Bronchial epithelial cell (primary cell): ENCODE measurements around the gene GAL. TPM values are rescaled to one million over a fixed set of nuclear protein-coding genes. Genes with fewer than 3 reads are reported as not detected.

Experiments
- DNase-seq: peaks from one replicate; pipeline ENCODE4 v3.0.0-alpha.2; 2010; ENCODE audit warnings: low read depth
- FAIRE-seq: peaks from 2 replicates; lab custom pipeline; 2011; peaks lifted over from hg19 to GRCh38; lab: Jason Lieb, UNC
- H3K27me3 ChIP-seq: 2 replicates; pipeline ENCODE4 v1.5.1; 2011; ENCODE audit warnings: low read length; ENCODE audit not compliant: control insufficient read depth, insufficient read depth
- H3K36me3 ChIP-seq: 2 replicates; pipeline ENCODE4 v1.5.1; 2011; ENCODE audit warnings: low read length; ENCODE audit not compliant: control insufficient read depth, insufficient read depth
- H3K4me3 ChIP-seq: 2 replicates; pipeline ENCODE4 v1.5.1; 2011; ENCODE audit warnings: mild to moderate bottlenecking, low read depth, low read length, control low read depth
- CTCF ChIP-seq: IDR thresholded peaks from 2 replicates; pipeline ENCODE4 v1.5.1; 2011; ENCODE audit warnings: mild to moderate bottlenecking, moderate library complexity, low read length, control low read depth, inconsistent platforms; ENCODE audit not compliant: insufficient read depth, severe bottlenecking
- total RNA-seq: library from RNA; depleted of rRNA; stranded (reverse); fragments of >200 nt; gene quantifications from 2 replicates; pipeline ENCODE4 v1.2.1, GENCODE V29; 2014

GAL gene
- total RNA-seq, 1 donor from 2014 or later: 0.53 TPM

DNA sequence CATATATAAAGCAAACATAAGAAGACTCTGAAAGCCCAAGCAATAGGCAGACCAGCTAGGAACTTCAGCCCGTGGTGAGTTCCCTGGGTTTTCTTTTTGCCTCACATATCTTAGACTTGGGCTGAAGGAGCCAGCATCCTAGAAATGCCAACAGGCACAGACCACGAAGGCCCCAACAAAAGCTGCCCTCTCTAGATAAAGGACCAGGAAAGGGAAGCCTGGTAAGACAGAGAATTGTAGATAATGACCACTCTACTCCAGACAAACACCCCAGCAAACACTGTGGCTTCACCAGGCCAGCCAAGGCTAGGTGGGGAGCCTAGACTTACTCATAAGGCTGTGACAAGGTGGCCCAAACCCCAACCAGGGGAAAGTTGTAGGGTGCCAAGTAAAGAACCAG, 11.2 kb downstream of the GAL start:
- H3K36me3 ChIP-seq: no peaks in the 10 kb centered on the region
- no peak for FAIRE-seq

GRCh38 chr11:68698993-68699392, 14.6 kb downstream of the GAL start:
- Histone ChIP-seq H3K4me3 (no peak overlapping the region), H3K27me3 (no peaks in the 10 kb centered on the region), H3K36me3 (no peaks in the 10 kb centered on the region)
- no peak for TF ChIP-seq CTCF
- FAIRE-seq (no peak), DNase-seq (no peak)

More for the DNA sequence above, 11.2 kb downstream of the GAL start:
- H3K4me3 ChIP-seq: no peak overlapping the region
- DNase-seq: no peak
- H3K27me3 ChIP-seq: no peaks in the 10 kb centered on the region
- TF ChIP-seq CTCF: no peak

DNA sequence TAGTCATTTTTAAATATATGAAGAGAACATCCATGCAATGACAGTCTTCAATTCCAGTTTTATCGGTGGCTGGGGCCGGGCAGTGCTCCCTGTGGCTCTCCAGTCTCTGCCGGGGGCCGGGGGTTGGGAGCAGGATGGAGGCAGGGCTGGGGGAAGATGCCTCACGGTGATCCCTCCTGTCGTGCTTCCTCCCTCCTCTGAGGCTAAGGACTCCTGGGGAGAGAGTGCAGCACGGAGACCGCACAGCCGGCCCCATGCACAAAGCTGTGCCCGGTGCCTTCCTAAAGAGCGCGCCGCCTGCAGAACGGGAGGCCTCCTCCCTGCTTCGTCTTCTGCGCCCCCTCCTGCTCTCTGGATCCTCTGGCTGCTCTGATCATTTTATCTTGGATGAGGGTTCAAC, 20.5 kb downstream of the GAL start:
- no peak for DNase-seq

DNA sequence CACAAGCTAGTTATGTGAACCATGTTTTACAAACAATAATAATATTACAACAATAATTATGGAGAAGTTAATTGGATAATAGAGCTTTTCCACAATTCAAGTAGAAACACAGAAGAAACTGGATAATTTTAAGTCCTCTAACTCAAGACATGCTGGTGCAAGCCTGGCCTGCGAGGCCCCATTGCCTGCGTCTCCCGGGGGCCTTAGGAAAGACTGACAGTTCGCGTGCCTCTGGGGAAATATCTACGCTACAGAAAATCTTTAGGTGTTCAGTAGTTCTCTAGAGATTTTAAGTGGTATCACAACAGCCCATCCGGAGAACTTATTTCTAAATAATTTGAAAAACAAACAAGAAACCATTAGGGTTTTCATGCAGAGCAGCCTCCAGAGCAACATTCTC, 23.2 kb downstream of the GAL start:
- Histone ChIP-seq H3K4me3 (no peak overlapping the region), H3K36me3 (no peaks in the 10 kb centered on the region), H3K27me3 (peaks cover 1% of the 10 kb centered on the region)
- TF ChIP-seq CTCF: no peak
- no peak for DNase-seq
- FAIRE-seq: no peak

More for the DNA sequence above, 20.5 kb downstream of the GAL start:
- H3K4me3 ChIP-seq: no peak overlapping the region
- no peak for TF ChIP-seq CTCF
- FAIRE-seq: no peak
- no peaks in the 10 kb centered on the region for H3K36me3 ChIP-seq
- H3K27me3 ChIP-seq: peaks cover 1% of the 10 kb centered on the region

- FAIRE-seq (no peak), DNase-seq (no peak)
- Histone ChIP-seq H3K4me3 (no peak overlapping the region), H3K27me3 (peaks cover 1% of the 10 kb centered on the region), H3K36me3 (no peaks in the 10 kb centered on the region)
- TF ChIP-seq CTCF: no peak
Observed at GRCh38 chr11:68709062-68709461, 24.7 kb downstream of the GAL start.

DNA sequence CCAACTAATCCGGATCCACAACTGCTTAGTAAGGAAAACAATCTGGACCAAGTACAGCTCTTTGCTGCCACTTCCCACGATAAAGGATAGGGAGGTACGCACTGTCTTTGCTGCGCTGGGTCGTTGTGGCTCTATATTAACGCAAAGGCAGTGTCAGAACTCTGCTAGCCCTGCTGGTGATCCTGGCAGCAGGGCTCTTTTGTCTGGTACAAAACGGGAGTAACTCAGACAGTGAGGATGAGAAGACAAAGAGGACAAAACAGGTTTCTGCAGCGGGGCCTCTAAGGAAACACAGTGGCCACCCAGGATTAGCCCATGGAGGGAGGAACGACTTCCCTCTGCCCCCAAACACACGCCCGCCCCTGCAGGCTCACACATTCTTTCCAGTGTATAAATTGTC, 26.1 kb downstream of the GAL start:
- no peak for TF ChIP-seq CTCF
- DNase-seq (no peak), FAIRE-seq (no peak)
- Histone ChIP-seq H3K36me3 (no peaks in the 10 kb centered on the region), H3K4me3 (no peak overlapping the region), H3K27me3 (no peaks in the 10 kb centered on the region)
